CD4-positive, alpha-beta T cell treated with Interferon alpha-2 for 1 hour (primary cell): Measurements from ENCODE around the gene PKDCC.

Source experiments
- DNase-seq, 2 donors: peaks; one replicate each; pipeline ENCODE4 v3.0.0-alpha.2; 2020 to 2022

Gene PKDCC

GRCh38 chr2:42107249-42108042 lies 59.6 kb downstream of the PKDCC start:
- DNase-seq, result no peak
